HK-2 (cell line): ENCODE data around the gene FAM13A.
"Not testable (repeated sequence)": the region's sequence is repeated elsewhere in the genome, so short reads cannot be mapped to it uniquely, and the experiment has no call there.

Experiments
- DNase-seq: peaks from one replicate; pipeline ENCODE4 v3.0.0-alpha.2; 2018; ENCODE audit not compliant: unreplicated experiment

Gene FAM13A

GRCh38 chr4:89044147-89044900 lies 12.7 kb downstream of the FAM13A start:
- DNase-seq = no peak

GRCh38 chr4:89042055-89042454 lies 14.9 kb downstream of the FAM13A start:
- no peak for DNase-seq

DNA sequence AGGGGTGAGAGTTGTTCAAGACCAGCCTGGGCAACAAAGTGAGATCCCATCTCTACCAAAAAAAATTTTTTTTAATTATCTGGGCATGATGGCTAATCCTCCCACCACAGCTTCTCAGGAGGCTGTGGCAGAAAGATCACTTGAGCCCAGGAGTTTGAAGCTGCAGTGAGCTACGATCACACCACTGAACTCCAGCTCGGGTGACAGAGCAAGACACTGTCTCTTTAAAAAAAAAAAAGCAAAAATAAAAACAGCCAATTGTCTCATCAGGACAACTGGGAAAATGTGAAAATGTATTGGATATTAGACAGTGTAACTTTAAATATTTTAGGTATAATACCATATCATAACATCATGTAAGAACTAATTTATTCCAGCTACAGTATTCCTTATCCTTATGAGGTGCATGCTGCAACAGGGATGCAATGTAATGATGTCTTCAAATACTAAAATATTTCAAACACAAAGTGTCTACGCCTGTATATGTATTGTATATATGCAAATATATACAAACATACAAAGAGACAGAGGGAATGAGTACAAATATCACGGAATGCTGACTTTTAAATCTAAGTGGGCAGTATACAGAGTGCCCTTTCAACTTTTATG lies 17.2 kb downstream of the FAM13A start:
- DNase-seq = no peak

DNA sequence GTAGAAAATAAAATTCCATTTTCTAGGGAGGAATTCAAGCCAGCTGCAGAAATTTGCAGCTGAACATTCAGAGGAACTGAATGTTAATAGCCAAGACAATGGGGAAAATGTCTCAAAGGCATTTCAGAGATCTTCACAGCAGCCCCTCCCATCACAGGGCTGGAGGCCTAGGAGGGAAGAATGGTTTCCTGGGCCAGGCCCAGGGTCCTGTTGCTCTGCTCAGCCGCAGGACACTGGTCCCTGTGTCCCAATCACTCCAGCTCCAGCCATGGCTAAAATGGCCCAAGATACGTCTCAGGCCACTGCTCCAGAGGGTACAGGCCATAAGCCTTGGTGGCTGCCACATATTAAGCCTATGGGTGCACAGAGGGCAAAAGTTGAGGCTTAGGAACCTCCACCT lies 20.4 kb downstream of the FAM13A start:
- no peak for DNase-seq

GRCh38 chr4:89031272-89031671 lies 25.7 kb downstream of the FAM13A start:
- DNase-seq = no peak

DNA sequence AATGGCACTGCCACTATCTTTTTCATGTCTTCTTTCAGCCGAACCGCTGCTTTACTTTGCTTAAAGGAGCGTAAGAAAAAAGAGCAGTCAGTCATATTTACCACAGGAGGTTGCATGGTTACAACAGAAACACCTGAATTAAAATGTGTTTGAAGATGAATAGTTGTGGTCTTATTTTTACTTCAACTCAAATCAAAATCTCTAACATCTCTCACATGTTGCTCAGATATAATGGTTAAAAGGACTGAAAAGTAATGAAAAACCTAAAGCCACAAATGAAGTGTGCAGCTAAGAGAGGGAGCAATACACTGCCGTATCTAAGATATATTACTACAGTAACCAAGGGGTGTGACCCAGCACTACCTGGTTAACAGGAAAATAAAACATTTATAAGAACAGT lies 27.4 kb downstream of the FAM13A start:
- DNase-seq = no peak

GRCh38 chr4:89026542-89026941 lies 30.4 kb downstream of the FAM13A start:
- DNase-seq = no peak

- DNase-seq = peak; percentile 28
These were observed 32.8 kb downstream of the FAM13A start for GRCh38 chr4:89024051-89024675.

DNA sequence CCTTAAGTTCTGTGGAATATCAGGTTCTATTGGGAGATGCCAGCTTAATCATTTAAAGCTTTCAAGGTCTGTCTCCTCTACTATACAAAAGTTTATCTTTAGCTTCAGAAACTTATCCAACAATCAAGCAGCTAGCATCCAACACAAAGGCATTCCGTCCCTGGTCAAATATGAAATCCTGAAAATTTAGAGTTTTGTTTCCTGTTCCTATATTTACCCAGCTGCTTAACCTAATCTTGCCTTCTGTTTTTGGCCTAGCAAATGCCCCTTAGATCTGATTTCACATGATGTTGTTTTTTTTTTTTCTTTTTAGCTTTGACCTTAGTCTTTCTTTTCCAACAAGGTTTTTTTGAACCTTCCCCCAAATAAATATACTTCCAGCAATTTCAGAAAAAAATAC lies 33.8 kb downstream of the FAM13A start:
- DNase-seq = no peak

DNA sequence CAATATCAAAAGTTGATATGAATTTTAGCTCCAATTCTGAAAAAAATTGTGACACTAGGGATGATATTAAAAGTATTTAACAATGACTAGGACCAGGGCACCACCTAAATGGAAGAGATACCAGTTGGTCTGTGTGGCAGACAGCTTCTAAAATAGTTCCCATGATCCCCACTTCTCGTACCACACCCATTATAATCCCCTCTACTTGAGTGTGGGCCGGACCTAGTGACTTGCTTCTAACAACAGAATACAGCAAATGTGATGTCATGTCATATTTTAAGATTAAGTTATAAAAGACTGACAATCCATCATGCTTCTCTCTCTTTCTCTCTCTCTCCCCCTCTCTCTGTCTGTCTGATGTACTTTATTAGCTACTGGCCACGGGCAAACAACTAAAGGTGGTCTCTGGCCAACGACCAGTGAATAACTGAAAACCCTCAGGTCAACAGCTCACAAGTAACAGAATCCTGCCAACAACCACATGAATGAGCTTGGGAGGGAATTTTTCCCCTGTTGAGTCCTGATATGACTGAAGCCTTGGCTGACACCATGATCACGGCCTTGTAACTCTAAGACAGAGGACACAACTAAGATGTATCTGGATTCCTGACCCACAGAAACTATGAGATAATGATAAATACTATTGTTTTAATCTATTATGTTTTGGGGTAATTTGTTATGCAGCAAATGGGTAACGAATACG lies 34.4 kb downstream of the FAM13A start:
- DNase-seq = no peak

- no peak for DNase-seq
These were observed 35.3 kb downstream of the FAM13A start for GRCh38 chr4:89021684-89022083.

- DNase-seq = no peak
These were observed 35.9 kb downstream of the FAM13A start for GRCh38 chr4:89021062-89021461.

DNA sequence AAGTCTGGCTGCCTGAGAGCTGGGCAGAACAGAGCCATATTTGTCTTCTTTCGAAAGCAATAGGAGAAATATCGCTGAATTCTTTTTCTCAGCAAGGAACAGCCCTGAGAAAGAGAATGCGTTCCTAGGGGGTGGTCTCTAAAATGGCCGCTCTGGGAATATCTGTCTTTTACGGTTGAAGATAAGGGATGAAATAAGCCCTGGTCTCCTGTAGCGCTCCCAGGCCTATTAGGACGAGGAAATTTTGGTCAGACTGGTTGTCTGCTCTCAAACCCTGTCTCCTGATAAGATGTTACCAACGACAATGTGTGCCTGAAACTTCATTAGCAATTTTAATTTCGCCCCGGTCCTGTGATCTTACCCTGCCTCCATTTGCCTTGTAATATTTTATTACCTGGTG lies 42.1 kb downstream of the FAM13A start:
- DNase-seq = not testable (repeated sequence)

- DNase-seq = no peak
These were observed 47.1 kb downstream of the FAM13A start for GRCh38 chr4:89009761-89010369.

GRCh38 chr4:89009115-89009514 lies 47.9 kb downstream of the FAM13A start:
- no peak for DNase-seq

DNA sequence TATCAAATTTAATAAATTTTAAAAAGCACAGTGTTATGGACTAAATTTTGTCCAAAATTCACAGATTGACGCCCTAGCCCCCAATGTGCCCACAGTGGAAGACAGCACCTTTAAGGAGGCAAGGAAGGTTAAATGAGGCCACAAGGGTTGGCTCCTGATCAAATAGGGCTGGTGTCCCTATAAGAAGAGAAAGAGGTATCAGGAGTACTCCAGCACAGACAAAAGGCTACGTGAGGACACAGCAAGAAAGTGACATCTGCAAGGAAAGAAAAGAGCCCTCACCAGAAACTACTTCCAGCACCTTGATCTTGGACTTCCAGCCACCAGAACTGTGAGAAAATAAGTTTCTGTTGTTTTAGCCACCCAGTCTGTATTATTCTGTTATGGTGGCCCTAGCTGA lies 48.8 kb downstream of the FAM13A start:
- DNase-seq = no peak

GRCh38 chr4:89007338-89007939 lies 49.5 kb downstream of the FAM13A start:
- DNase-seq = no peak

DNA sequence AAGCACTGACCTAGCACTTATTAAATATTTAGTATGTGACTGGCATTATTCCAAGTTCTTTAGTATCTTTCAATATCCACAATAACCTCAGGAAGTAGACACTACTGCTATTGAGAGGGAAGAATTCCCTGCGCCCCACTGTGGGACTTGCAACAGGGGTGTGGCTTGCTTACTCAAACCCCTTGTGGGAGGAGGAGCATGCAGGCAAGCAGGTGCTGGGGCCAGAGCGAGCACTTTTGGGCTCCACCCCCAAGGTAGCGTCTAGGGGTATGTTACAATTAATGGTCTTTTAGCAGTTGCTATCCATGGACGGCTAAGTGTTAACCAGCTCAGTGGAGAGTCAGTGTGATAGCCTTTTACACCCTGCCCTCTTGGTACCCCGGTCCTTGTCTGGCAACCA lies 50.7 kb downstream of the FAM13A start:
- DNase-seq = no peak

- not testable (repeated sequence) for DNase-seq
These were observed 51.9 kb downstream of the FAM13A start for GRCh38 chr4:89005066-89005465.

GRCh38 chr4:89001647-89002445 lies 55.1 kb downstream of the FAM13A start:
- no peak for DNase-seq

GRCh38 chr4:89000844-89001360 lies 56.1 kb downstream of the FAM13A start:
- no peak for DNase-seq
